IPS-NIHi7 (cell line): ENCODE results near the gene HCN1.

Source experiments
- DNase-seq: peaks from one replicate; pipeline ENCODE4 v3.0.0; 2012; ENCODE audit warnings: mixed read lengths; ENCODE audit errors: extremely low spot score

The HCN1 gene

GRCh38 chr5:45696206-45696836 lies at the start of gene HCN1:
HCN1 (minus strand) TSS chr5:45696380.
- peak; percentile 87 for DNase-seq

- peak; percentile 11 for DNase-seq
Measured at GRCh38 chr5:45741110-45741509, 44.9 kb upstream of the HCN1 start.

GRCh38 chr5:45737153-45737552 lies 41.0 kb upstream of the HCN1 start:
- no peak for DNase-seq

GRCh38 chr5:45725537-45725936 lies 29.4 kb upstream of the HCN1 start:
- no peak for DNase-seq

- DNase-seq: no peak
Measured at GRCh38 chr5:45697201-45697600, 1.0 kb upstream of the HCN1 start.

GRCh38 chr5:45695804-45696156 lies 400 bp downstream of the HCN1 start:
- no peak for DNase-seq

GRCh38 chr5:45694971-45695803 lies 993 bp downstream of the HCN1 start:
- DNase-seq: peak; percentile 18

GRCh38 chr5:45694255-45694814 lies 1.8 kb downstream of the HCN1 start:
- peak; percentile 9 for DNase-seq

- DNase-seq: no peak
Measured at GRCh38 chr5:45692481-45692880, 3.7 kb downstream of the HCN1 start.

- no peak for DNase-seq
Measured at GRCh38 chr5:45691656-45692055, 4.5 kb downstream of the HCN1 start.

- no peak for DNase-seq
Measured at GRCh38 chr5:45687701-45688100, 8.5 kb downstream of the HCN1 start.

- DNase-seq: no peak
Measured at GRCh38 chr5:45686620-45687019, 9.6 kb downstream of the HCN1 start.

- DNase-seq: no peak
Measured at GRCh38 chr5:45684118-45684517, 12.1 kb downstream of the HCN1 start.

GRCh38 chr5:45680950-45681349 lies 15.2 kb downstream of the HCN1 start:
- peak; percentile 9 for DNase-seq

GRCh38 chr5:45677524-45677923 lies 18.7 kb downstream of the HCN1 start:
- DNase-seq: no peak

- DNase-seq: no peak
Measured at GRCh38 chr5:45672271-45672670, 23.9 kb downstream of the HCN1 start.

- DNase-seq: peak; percentile 8
Measured at GRCh38 chr5:45648744-45649143, 47.4 kb downstream of the HCN1 start.

GRCh38 chr5:45643056-45643455 lies 53.1 kb downstream of the HCN1 start:
- no peak for DNase-seq

- no peak for DNase-seq
Measured at GRCh38 chr5:45642370-45642769, 53.8 kb downstream of the HCN1 start.

GRCh38 chr5:45639040-45639439 lies 57.1 kb downstream of the HCN1 start:
- DNase-seq: peak; percentile 12

- no peak for DNase-seq
Measured at GRCh38 chr5:45627076-45627656, 69.0 kb downstream of the HCN1 start.

GRCh38 chr5:45623832-45624231 lies 72.3 kb downstream of the HCN1 start:
- no peak for DNase-seq

- no peak for DNase-seq
Measured at GRCh38 chr5:45622365-45622764, 73.8 kb downstream of the HCN1 start.
